K562 (cell line): ENCODE measurements around the gene HSP90AA1.
"Not testable (repeated sequence)": the region's sequence is repeated elsewhere in the genome, so short reads cannot be mapped to it uniquely, and the experiment has no call there.

ENCODE experiments used
- SLC30A9 ChIP-seq: fragments of 250-450 bp; sonication (Bioruptor Pico); IDR thresholded peaks from 2 replicates; pipeline ENCODE4 v1.8.0; 2022; ENCODE audit warnings: mild to moderate bottlenecking, moderate library complexity
- ZBTB26 ChIP-seq: fragments of 450-650 bp; formaldehyde crosslinking; IDR thresholded peaks from 2 replicates; pipeline ENCODE4 v1.4.0; 2022; ENCODE audit warnings: missing genetic modification characterization

GRCh38 chr14:102084522-102084921, 2.3 kb downstream of the HSP90AA1 start:
- not testable (repeated sequence) for TF ChIP-seq ZBTB26, SLC30A9
